NB4 (cell line): ENCODE results near the gene MAP3K14.

Source experiments
- DNase-seq: peaks from one replicate; pipeline ENCODE4 v3.0.0; 2010; ENCODE audit warnings: low read depth
- H3K4me3 ChIP-seq: one replicate; pipeline ENCODE4 v1.5.1; 2011; ENCODE audit warnings: mild to moderate bottlenecking, low read depth, low read length, moderate library complexity
- MYC ChIP-seq: IDR thresholded peaks from 2 replicates; pipeline ENCODE4 v1.6.1; 2011; ENCODE audit warnings: low read depth, low read length
- POLR2A ChIP-seq: IDR thresholded peaks from 2 replicates; pipeline ENCODE4 v1.6.1; 2011; ENCODE audit warnings: mild to moderate bottlenecking; ENCODE audit not compliant: insufficient read length; ENCODE audit errors: extremely low read depth
- TF ChIP-seq, protein P1 (sequence below): IDR thresholded peaks from one replicate; pipeline ENCODE4 v1.5.1; 2012; ENCODE audit warnings: low read depth, low read length
- TF ChIP-seq, protein P2 (sequence below): IDR thresholded peaks from 2 replicates; pipeline ENCODE4 v1.6.1; 2011; ENCODE audit warnings: low read depth, low read length

Gene MAP3K14

DNA sequence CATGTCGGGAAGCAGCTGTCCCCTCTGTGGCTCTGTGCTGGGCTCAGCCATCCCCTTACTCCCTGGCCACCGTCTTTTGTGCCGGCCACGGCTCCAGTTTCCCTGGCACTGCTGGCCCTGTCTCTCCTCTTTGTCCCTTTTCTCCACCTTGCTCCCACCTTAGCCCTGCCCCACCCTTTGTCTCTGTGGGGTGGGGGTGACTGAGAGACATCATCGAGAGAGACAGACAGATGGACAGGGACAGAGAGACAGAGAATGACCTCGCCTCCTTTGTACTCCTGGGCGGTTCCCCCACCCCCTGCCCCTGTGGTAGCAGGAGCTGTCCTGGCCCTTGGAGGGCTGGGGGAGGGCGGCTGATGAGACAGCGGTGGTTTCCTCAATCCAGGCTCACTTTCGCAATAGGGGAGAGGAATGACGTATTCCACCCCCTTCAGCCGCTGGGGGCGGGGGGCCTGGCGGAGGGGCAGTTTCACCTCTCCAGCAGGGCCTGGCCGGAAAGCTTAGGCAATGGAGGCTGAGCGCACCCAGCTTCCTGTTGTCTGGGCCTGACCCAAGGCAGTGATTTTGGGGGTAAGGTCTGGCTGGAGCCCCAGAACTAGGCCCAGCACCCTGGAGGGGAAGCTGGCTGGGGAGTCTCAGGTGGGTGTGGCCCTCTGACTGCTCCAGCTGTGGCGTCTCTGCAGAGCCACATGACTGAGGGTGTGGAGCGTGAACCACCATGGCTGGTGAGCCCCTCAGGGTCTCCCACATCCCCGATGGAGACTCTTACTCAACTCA lies 87.9 kb downstream of the MAP3K14 start:
- peak; percentile 98 for DNase-seq
- TF ChIP-seq, protein P1, sequence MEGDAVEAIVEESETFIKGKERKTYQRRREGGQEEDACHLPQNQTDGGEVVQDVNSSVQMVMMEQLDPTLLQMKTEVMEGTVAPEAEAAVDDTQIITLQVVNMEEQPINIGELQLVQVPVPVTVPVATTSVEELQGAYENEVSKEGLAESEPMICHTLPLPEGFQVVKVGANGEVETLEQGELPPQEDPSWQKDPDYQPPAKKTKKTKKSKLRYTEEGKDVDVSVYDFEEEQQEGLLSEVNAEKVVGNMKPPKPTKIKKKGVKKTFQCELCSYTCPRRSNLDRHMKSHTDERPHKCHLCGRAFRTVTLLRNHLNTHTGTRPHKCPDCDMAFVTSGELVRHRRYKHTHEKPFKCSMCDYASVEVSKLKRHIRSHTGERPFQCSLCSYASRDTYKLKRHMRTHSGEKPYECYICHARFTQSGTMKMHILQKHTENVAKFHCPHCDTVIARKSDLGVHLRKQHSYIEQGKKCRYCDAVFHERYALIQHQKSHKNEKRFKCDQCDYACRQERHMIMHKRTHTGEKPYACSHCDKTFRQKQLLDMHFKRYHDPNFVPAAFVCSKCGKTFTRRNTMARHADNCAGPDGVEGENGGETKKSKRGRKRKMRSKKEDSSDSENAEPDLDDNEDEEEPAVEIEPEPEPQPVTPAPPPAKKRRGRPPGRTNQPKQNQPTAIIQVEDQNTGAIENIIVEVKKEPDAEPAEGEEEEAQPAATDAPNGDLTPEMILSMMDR, result no peak
- TF ChIP-seq POLR2A (no peak), MYC (peak; percentile 42; the same call in 1 of the 2 replicates)
- TF ChIP-seq, protein P2, sequence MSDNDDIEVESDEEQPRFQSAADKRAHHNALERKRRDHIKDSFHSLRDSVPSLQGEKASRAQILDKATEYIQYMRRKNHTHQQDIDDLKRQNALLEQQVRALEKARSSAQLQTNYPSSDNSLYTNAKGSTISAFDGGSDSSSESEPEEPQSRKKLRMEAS, result peak; percentile 63
- no peak overlapping the region for H3K4me3 ChIP-seq

DNA sequence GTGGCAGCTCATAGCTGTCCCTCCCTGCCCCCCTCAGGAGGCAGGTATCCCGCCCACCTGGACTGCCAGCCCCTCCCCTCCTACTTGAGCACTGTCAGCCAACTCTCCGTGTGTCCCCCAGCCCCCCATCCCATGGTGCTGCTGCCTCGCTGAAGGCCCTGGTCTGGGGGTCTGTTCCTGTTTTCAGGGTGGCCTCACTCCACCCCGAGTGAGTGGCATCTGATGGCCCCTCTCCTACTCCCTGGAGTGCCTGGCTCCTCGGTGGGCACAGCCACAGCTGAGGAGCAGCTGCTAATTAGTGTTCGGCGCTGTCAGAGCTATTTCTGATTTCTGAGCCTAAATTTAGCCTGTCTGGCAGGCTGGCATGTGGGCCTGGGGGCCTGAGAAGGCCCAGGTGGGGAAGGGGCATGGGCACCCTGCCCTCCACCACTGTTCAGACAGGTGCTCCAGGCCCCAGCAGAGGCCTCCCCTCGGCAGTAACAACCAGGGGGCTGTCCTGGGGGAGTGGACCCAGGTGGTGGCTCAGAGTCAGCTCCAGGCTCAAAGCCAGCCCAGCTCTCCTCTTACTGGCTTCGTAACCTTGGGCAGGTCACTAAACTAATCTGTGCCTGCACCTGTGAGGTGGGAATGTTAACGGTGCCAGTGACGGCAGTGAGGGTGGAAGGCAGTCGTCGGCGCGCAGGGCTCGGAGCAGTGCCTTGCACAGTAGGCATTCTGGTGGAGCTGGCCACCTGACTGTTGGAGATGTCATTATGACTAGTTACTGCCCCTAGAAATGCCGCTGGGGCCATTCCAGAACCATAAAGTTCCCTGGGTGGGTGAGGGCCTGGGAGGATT lies 88.7 kb downstream of the MAP3K14 start:
- no peak overlapping the region for H3K4me3 ChIP-seq
- no peak for DNase-seq
- TF ChIP-seq, protein P1, result no peak
- no peak for TF ChIP-seq POLR2A
- TF ChIP-seq, protein P2, result no peak
- TF ChIP-seq MYC, result no peak

DNA sequence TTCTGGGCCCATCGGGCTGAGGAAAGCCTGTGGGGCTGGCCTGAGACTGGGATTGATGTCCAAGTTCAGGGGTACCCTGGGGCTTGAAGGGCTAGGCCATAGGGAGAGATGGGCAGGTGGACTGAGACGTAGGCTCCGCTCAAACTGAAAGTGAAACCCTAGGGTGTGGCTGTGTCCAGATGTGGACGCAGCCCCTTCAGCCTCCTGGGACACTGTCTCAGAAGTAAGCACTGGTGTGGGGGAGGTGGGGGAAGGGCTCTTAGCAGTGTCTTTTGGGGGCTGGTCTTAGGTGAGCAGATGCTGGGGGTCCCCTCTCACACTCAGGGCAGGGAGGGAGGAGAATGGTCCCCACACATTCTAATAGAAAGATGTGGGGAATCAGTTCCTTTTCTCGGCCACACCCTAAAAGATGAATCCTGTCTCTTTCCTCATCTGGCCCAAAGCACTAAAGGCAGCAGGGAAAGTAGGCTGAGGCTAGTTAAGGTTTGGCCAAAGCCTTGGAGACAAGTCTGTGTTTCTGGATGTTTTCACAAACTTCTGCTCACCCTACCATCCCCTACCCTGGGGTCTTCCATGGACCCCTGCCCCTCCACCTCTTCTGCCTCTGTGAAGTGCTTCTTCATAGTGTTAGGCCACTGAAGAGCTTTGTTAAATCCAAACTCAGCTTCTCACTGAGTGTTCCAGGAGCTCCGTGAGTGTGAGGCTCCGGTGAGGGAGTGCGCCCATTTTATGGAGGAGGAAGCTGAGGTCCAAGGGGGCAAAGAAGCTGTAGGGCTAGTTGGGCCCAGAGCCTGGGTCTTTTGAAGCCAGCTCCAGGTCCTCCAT lies 89.5 kb downstream of the MAP3K14 start:
- TF ChIP-seq POLR2A, result no peak
- TF ChIP-seq, protein P1, result no peak
- no peak for TF ChIP-seq MYC
- TF ChIP-seq, protein P2, result no peak
- peak overlapping the region; percentile 27 for H3K4me3 ChIP-seq
- peak; percentile 54 for DNase-seq

DNA sequence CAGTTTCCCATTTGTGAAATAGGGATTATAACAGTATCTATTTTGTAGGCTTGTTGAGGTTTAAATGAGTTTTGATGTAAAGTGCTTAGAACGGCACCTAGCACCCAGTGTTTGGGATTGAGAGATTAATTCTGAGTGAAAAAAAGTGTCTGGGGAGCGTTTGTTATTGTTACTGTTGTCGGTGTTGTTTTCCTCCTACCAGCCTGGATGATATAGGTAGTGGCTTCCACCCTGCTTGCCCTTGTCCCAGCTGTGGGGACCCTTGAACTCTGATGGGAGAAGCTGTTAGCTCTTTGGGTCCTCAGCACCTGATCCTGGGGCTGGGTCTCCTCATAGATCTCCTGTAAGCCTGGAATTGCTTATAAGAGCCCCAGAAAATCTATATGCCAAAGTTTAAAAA lies 90.2 kb downstream of the MAP3K14 start:
- H3K4me3 ChIP-seq, result peak overlapping the region; percentile 27
- TF ChIP-seq, protein P2, result no peak
- no peak for DNase-seq

DNA sequence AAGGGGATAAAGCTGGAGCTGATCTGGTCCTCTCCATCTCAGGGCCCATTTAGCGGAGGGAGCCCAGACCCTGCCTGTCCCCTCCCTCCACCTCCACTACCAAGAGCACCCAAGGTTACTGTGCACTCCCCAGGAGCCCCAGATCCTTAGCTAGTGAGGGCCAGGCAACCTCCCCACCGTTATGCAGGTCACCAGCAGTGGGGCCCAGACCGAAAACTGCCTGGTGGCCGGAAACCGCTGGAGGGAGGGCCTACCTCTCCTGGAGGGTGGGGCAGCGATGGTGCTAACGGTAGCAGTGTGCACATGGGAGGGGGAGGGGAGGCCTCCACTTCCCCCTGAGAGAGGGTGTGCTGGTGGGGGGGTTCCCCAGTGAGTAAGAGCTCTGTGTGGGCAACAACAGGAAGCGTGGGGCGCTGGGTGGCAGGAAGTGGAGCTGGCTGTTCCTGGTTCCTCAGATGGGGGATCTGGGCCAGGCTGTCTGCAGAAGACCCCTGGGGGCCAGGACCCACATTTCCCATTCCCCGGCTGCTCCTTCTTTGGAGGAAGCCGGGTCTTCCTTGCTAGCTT lies 90.8 kb downstream of the MAP3K14 start:
- TF ChIP-seq MYC, result peak; percentile 94
- TF ChIP-seq, protein P2, result peak; percentile 90
- TF ChIP-seq POLR2A, result peak; percentile 67
- TF ChIP-seq, protein P1, result no peak
- peak overlapping the region; percentile 27 for H3K4me3 ChIP-seq
- peak; percentile 99 for DNase-seq
